Activated naive CD8-positive, alpha-beta T cell treated with anti-CD3 and anti-CD28 coated beads, Interleukin-2, amount 50 U/mL, for 24 hours (primary cell): ENCODE results near the gene MYH14.
"Not testable (repeated sequence)": the region's sequence is repeated elsewhere in the genome, so short reads cannot be mapped to it uniquely, and the experiment has no call there.

Experiments used
- ATAC-seq: fragments of 150-1000 bp; cut with Tn5 transposase; one replicate; pipeline ENCODE4 v1.10.0; 2021
- DNase-seq: peaks from one replicate; pipeline ENCODE4 v3.0.0; 2021
- H3K27ac Mint-ChIP-seq: one replicate; pipeline ENCODE4 v1.8.0; 2021; ENCODE audit warnings: mild to moderate bottlenecking, mixed read lengths
- H3K27me3 Mint-ChIP-seq: one replicate; pipeline ENCODE4 v1.8.0; 2021; ENCODE audit warnings: mixed read lengths
- H3K36me3 Mint-ChIP-seq: one replicate; pipeline ENCODE4 v1.8.0; 2021; ENCODE audit warnings: low read depth, mixed read lengths
- H3K4me1 Mint-ChIP-seq: one replicate; pipeline ENCODE4 v1.8.0; 2021; ENCODE audit warnings: mixed read lengths
- H3K4me3 Mint-ChIP-seq: one replicate; pipeline ENCODE4 v1.8.0; 2021; ENCODE audit warnings: mild to moderate bottlenecking, moderate library complexity, mixed read lengths
- H3K9me3 Mint-ChIP-seq: one replicate; pipeline ENCODE4 v1.8.0; 2021; ENCODE audit warnings: mixed read lengths

Gene MYH14

GRCh38 chr19:50326101-50326664 is 122.8 kb downstream of the MYH14 start:
- DNase-seq (no peak), ATAC-seq (no peak)
- Mint-ChIP-seq H3K27me3 (peaks cover 47% of the 10 kb centered on the region), H3K27ac (no peak overlapping the region), H3K36me3 (peaks cover 8% of the 10 kb centered on the region), H3K9me3 (peaks cover 5% of the 10 kb centered on the region), H3K4me3 (no peak overlapping the region), H3K4me1 (peaks cover 29% of the 10 kb centered on the region)

- DNase-seq = no peak
- Mint-ChIP-seq H3K9me3 (peaks cover 5% of the 10 kb centered on the region), H3K36me3 (peaks cover 8% of the 10 kb centered on the region), H3K27ac (peak overlapping the region; percentile 17), H3K4me3 (peak overlapping the region; percentile 43), H3K4me1 (peaks cover 37% of the 10 kb centered on the region), H3K27me3 (peaks cover 54% of the 10 kb centered on the region)
- no peak for ATAC-seq
Measured at GRCh38 chr19:50327013-50327412, 123.6 kb downstream of the MYH14 start.

- Mint-ChIP-seq H3K4me1 (peaks cover 42% of the 10 kb centered on the region), H3K27me3 (peaks cover 60% of the 10 kb centered on the region), H3K9me3 (peaks cover 5% of the 10 kb centered on the region), H3K4me3 (peak overlapping the region; percentile 43), H3K36me3 (peaks cover 8% of the 10 kb centered on the region), H3K27ac (peak overlapping the region; percentile 17)
- no peak for DNase-seq
- ATAC-seq = no peak
Measured at GRCh38 chr19:50327461-50328223, 124.2 kb downstream of the MYH14 start.

DNA sequence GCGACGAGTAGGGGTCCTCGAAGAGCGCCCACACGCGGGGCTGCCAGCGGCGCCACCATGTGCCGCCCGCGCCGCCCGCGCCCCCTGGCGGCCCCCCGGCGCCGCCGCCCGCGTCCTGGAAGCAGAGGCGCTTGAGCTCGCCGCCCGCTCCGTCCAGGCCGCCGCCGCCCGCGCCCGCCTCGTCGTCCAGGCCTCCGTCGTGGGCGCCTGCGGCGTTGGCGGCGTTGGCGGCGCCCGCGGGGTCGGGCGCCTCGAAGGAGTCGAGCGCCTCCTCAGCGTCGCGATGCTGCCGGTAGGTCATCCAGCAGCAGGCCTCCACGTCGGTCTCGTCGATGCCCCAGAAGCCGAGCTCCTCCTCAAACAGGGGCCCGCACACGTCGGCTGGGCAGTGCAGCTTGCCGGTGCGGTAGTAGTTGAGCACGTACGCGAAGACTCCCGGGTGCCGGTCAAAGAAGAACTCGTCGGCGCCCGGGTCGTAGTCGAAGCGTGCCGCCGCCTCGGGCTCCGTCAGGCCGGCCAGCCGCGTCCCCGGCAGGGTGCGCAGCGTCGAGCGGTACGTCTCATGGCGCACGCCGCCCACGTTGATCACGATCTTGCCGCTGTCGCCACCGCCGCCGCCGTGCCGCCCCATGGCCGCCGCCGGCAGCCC is 124.9 kb downstream of the MYH14 start:
- peaks cover 46% of the 10 kb centered on the region for H3K4me1 Mint-ChIP-seq
- peaks cover 5% of the 10 kb centered on the region for H3K9me3 Mint-ChIP-seq
- no peak overlapping the region for H3K4me3 Mint-ChIP-seq
- H3K27me3 Mint-ChIP-seq = peaks cover 64% of the 10 kb centered on the region
- H3K27ac Mint-ChIP-seq = no peak overlapping the region
- no peak for ATAC-seq
- H3K36me3 Mint-ChIP-seq = peaks cover 8% of the 10 kb centered on the region
- DNase-seq = peak; percentile 42

- Mint-ChIP-seq H3K9me3 (peaks cover 5% of the 10 kb centered on the region), H3K27me3 (peaks cover 69% of the 10 kb centered on the region), H3K4me3 (peak overlapping the region; percentile 73), H3K27ac (no peak overlapping the region), H3K4me1 (peaks cover 51% of the 10 kb centered on the region), H3K36me3 (peaks cover 12% of the 10 kb centered on the region)
- ATAC-seq (no peak), DNase-seq (no peak)
Measured at GRCh38 chr19:50328873-50329145, 125.4 kb downstream of the MYH14 start.

DNA sequence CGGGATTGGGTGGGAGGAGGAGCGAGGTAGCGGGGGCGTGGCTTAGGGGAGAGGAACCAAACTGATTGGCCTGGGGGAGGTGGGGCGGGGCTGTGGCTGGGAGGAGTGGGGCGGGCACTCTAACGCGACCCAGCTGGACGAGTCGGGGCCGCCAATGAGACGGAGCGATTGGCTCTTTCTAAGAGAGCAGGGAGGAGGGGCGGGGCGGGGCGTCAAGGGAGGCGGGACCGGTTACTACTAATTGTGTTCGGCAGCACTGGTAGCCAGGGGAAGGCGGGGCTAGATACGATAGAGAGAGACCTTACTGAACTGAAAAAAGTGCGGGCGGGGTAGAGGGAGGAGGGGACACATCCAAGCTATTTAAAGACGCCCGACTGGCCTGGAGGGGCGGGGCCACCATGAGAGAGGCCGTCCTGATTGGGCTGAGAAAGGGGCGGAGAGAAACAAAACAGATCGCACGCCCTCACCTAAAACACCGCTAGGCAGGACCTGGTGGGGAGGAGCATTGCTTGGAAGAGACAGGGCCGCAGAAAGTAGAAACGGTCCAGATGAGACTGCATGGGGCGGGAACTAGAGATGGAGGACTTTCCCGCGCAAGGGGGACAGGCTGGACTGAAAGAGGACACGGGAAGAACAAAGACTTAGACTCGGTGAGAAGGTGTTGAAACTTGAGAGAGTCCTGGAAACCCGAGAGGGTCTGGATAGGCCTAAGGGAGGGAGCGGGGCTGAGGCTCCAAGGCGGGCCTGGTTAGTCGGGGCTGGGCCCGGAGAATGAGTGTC is 125.9 kb downstream of the MYH14 start, which contains the start of gene KCNC3:
Gene KCNC3 (minus strand): TSS at position 232 of the 780 bp plus-strand sequence. CDS start 295 bp downstream, outside the sequence.
- peaks cover 72% of the 10 kb centered on the region for H3K27me3 Mint-ChIP-seq
- H3K4me3 Mint-ChIP-seq = peak within 1 kb of the TSS; percentile 73
- peaks cover 5% of the 10 kb centered on the region for H3K9me3 Mint-ChIP-seq
- peak; percentile 93 for DNase-seq
- peaks cover 56% of the 10 kb centered on the region for H3K4me1 Mint-ChIP-seq
- peaks cover 13% of the 10 kb centered on the region for H3K36me3 Mint-ChIP-seq
- ATAC-seq = peak; percentile 59
- peak within 1 kb of the TSS; percentile 35 for H3K27ac Mint-ChIP-seq

DNA sequence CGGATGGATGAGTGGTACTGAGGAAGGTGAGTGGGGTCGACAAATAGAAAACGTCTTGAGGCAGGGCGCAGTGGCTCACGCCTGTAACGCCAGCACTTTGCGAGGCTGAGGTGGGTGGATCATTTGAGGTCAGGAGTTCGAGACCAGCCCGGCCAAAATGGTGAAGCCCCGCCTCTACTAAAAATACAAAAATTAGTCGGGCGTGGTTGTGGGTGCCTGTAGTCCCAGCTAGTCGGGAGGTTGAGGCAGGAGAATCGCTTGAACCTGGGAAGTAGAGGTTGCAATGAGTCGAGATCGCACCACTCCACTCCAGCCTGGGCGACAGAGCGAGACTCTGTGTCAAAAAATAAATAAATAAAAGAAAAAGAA is 126.5 kb downstream of the MYH14 start:
- H3K36me3 Mint-ChIP-seq = peaks cover 13% of the 10 kb centered on the region
- peaks cover 67% of the 10 kb centered on the region for H3K27me3 Mint-ChIP-seq
- H3K4me3 Mint-ChIP-seq = peak overlapping the region; percentile 73
- H3K4me1 Mint-ChIP-seq = peaks cover 59% of the 10 kb centered on the region
- H3K9me3 Mint-ChIP-seq, DNase-seq, ATAC-seq: not testable (repeated sequence)
- H3K27ac Mint-ChIP-seq = peak overlapping the region; percentile 35

DNA sequence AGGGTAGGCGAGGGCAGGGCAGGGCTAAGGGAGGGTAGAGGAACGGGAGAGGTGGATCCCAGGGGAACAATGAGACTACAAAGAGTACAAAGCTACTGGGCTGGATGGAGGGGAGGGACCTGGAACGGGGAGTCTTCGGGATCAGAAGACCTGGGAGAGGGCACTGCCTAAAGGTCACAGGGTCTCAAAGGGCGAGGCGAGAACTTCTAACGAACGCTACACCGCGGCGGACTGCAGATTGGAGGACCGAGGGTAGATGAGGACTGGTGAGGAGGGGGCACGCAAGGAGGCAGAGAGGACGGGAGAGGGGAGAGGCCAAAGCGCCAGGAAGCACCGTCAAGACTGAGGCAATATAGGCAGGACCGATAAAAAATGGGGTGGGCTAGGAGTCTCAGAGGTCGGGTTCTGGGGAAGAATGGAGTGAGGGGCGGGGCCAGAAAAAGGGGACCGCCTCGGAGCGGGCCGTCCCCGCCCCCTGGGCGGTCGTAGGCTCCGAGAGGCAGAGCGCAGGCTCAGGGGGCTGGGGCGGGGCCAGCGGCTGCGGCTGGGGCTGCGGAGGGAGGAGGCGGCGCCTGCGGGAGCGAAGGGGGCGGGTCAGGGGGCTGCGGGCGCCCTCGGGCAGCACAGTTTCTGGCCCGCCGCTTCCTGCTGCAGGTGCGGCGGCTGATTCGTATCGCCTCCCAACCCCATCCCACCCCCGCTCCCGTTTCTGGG is 127.1 kb downstream of the MYH14 start:
- Mint-ChIP-seq H3K27ac (peak overlapping the region; percentile 35), H3K4me3 (peak overlapping the region; percentile 63), H3K9me3 (peaks cover 5% of the 10 kb centered on the region), H3K4me1 (peaks cover 64% of the 10 kb centered on the region), H3K36me3 (peaks cover 17% of the 10 kb centered on the region), H3K27me3 (peaks cover 70% of the 10 kb centered on the region)
- ATAC-seq (peak; percentile 45), DNase-seq (peak; percentile 87)

DNA sequence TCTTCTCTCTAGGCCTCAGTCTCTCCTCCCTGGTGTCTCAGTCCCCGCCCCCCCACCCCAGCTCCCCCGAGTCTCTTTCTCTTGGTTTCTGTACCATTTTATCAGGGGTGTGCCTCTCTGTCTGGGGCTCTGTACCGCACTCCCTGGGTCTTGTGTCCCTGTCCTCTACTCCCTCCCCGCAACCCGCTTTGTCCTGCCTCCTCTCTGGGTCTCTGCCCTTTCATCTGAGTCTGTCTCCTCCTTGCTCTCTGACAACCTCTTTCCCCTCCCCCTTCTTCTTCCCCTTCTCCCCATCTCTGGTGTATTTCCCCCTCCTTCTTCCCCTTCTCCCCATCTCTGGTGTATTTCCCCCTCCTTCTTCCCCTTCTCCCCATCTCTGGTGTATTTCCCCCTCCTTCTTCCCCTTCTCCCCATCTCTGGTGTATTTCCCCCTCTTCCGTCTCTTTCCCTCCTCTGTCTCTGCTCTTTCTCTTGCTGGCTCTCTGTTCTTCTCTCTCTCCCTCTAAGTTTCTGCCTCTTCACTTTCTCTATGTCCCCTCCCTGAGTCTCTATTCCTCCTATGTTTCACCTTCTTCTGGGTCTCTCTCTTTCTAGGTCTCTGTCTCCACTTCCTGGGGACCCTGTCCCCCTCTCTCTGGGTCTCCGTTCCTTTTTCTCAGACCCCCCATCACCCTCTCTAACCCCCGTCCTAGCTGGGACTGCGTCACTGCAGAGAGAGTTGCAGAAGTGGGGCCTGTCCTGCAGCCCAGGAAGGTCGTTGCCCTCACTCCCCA is 128.0 kb downstream of the MYH14 start:
- ATAC-seq = no peak
- Mint-ChIP-seq H3K36me3 (peaks cover 21% of the 10 kb centered on the region), H3K27ac (peak overlapping the region; percentile 2), H3K4me1 (peaks cover 66% of the 10 kb centered on the region), H3K27me3 (peaks cover 69% of the 10 kb centered on the region), H3K4me3 (peak overlapping the region; percentile 54), H3K9me3 (peaks cover 5% of the 10 kb centered on the region)
- no peak for DNase-seq

DNA sequence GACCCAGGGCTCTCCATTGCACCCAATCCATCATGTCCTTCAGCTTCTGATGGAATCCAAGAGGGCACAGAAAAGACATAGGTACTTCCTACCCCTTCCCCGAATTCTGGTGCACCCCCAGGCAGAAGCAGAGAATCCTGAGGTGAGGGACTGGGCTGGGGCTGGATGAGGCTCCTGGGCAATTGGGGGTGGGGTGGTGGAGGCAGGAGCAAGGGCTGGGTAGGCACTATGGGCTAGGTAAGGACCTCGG is 128.5 kb downstream of the MYH14 start:
- Mint-ChIP-seq H3K4me1 (peaks cover 63% of the 10 kb centered on the region), H3K4me3 (peak overlapping the region; percentile 54), H3K27me3 (peaks cover 64% of the 10 kb centered on the region), H3K27ac (no peak overlapping the region), H3K9me3 (peaks cover 5% of the 10 kb centered on the region), H3K36me3 (peaks cover 21% of the 10 kb centered on the region)
- ATAC-seq (no peak), DNase-seq (no peak)

GRCh38 chr19:50332244-50333038 is 129.0 kb downstream of the MYH14 start:
- DNase-seq (no peak), ATAC-seq (no peak)
- peaks cover 59% of the 10 kb centered on the region for H3K27me3 Mint-ChIP-seq
- peaks cover 21% of the 10 kb centered on the region for H3K36me3 Mint-ChIP-seq
- H3K4me1 Mint-ChIP-seq = peaks cover 57% of the 10 kb centered on the region
- H3K27ac Mint-ChIP-seq = no peak overlapping the region
- peak overlapping the region; percentile 49 for H3K4me3 Mint-ChIP-seq
- peaks cover 5% of the 10 kb centered on the region for H3K9me3 Mint-ChIP-seq

GRCh38 chr19:50333235-50333736 is 129.9 kb downstream of the MYH14 start:
- peak; percentile 67 for ATAC-seq
- Mint-ChIP-seq H3K4me3 (peak overlapping the region; percentile 75), H3K4me1 (peaks cover 54% of the 10 kb centered on the region), H3K9me3 (peaks cover 5% of the 10 kb centered on the region), H3K36me3 (peaks cover 19% of the 10 kb centered on the region), H3K27me3 (peaks cover 55% of the 10 kb centered on the region), H3K27ac (peak overlapping the region; percentile 89)
- peak; percentile 89 for DNase-seq
